Left renal cortex interstitium (tissue), 4 donors: ENCODE data around the gene SLAMF8. TPM values are rescaled to one million over a fixed set of nuclear protein-coding genes. Genes with fewer than 3 reads are reported as not detected.
A peak's percentile ranks its signal among the peaks of the same experiment; 100 is the strongest.

ENCODE experiments used
- DNase-seq, 4 donors: peaks; one replicate each; pipeline ENCODE4 v3.0.0-alpha.2; 2013; ENCODE audit warnings: low read depth in 4 of 4, low spot score in 2 of 4, missing footprints in 1 of 4
- polyA plus RNA-seq, 4 donors: library from polyadenylated mRNA; unstranded; fragments of 120-200 nt; gene quantifications; one replicate each; pipeline ENCODE4 v1.2.1, GENCODE V29; 2013; ENCODE audit not compliant: insufficient read length in 4 of 4

SLAMF8 gene
- polyA plus RNA-seq, 4 donors, result 0.44 to 0.59 (median 0.55) TPM

DNA sequence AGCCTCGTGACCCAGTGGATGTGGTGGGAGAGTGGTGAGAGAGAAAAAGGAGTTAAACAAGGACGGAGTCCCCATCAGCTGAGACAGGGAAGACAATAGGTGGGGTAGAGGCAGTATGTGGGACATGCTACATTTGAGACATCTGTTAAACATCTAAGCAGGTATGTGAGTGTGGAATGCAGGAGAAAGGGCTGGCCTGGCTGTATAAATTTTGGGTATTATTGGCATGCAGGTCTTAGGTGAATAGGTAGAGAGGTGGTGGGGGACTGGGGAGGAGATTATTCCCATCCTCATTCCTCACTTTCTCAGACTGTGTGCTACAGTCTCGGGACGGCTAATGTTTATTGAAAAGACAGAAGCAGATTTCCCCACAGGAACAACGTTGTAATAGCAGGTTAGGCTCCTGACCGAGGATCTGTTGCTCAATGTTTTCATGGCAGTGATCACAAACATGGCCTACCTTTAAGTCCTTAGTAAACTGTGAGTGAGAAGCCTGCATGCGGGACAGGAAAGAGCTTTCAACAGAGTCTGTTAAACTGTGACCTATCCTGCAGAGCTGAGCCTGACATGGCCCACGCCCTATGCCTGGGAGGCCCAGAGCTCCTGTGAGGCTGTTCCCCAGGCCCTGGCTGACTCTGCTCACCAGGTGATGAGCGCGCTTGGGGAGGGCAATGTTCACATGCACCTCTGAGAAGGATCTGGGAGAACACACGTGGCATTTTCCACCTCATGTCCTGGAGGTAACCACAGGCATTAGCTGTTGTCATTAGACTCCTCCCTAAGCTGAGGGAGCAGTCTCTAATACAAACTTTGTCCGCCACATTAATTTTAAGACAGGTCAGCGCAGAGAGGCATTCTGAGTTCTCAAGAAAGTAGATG, 19.3 kb downstream of the SLAMF8 start:
- peak in 1 of 4 donors; percentile 27 for DNase-seq

DNA sequence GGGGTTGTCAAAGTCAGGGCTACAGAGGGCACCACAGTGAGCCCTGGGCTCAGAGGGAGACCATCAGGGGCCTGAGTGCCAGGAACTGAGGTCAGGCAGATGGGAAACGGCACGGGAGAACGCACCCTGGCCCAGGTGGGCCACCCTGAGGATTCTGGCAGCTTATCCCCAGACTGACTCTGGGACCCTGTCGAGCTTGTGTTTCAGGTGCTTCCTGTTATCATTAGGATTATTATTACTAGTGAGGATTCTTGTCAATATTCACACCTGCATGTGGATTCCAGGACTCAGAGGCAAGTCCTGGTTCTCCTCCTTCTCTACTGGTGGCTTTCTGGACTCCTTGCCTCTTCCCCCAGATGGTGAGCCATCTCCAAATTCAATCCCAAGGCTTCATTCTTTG, 20.6 kb downstream of the SLAMF8 start:
- no peak for DNase-seq

DNA sequence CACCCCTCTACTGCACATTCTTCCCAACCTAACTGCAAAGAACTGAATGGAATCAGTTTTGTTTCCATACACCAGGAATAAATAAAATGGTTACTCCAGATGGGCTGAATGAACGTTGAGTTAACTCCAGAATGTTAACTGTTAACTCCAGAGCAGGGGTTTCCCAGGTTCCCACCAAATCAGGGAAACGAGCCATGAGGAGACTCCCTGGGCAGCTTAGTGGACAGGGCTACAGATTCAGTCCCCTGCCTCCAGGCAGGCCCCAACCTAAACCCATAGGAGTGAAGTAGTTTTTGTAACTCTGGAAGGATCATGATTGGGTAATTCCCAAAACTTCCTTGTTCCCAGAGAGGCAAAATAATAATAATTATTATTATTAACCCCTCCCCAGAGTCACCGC, 21.7 kb downstream of the SLAMF8 start:
- DNase-seq, result no peak

DNA sequence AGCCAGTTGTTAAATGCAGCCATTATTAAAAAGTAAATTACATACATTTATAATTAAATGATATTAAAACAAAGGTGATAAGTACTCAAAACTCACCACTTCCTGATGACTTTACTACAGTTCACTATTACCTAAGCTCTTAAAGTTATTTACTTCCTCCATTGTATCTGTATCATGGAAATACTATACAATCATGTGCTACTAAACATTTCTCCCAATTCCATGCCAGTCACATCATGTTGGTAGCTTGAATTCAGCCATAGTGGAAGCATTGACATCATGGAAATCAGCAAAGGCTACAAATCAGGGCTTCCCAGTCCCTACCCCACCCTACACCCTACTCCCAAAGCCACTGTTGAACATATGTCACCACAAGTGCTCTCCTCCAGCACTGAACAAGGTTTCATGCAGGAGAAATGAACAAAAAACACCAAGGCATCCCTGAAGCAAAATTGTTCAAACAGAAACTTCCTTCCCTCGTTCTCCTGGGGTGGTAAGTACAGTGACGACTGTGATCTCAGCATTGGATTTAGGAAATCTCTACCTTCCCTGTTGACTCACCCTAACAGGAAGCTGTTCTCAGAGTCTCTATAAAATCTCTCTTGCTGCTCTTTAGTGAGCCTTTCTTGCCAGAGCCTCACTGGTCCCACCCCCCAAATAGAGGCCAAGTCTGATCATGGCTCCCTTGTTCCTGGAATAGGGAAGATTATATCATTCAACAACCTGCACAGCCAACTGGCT, 23.1 kb downstream of the SLAMF8 start:
- no peak for DNase-seq

DNA sequence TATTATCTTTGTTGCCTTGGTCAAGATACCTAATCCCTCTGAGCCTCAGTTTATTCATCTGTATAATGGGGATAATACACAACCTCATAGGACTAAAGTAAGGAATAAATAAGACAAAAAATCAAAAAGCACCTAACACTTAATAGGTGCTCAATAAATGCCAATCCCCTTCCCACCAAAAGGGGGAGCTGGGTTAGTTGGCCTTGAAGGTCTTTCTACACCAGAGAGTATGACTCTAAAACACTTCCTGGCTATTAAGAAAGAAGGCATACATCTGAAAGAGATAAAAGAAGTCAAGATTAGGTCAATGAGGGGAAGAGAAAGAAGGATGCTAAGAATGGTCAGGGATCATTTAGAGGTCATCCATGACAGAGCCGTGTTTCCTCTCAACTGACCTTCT, 24.7 kb downstream of the SLAMF8 start:
- DNase-seq, result no peak

GRCh38 chr1:159853417-159854115, 26.9 kb downstream of the SLAMF8 start:
- DNase-seq, result no peak

DNA sequence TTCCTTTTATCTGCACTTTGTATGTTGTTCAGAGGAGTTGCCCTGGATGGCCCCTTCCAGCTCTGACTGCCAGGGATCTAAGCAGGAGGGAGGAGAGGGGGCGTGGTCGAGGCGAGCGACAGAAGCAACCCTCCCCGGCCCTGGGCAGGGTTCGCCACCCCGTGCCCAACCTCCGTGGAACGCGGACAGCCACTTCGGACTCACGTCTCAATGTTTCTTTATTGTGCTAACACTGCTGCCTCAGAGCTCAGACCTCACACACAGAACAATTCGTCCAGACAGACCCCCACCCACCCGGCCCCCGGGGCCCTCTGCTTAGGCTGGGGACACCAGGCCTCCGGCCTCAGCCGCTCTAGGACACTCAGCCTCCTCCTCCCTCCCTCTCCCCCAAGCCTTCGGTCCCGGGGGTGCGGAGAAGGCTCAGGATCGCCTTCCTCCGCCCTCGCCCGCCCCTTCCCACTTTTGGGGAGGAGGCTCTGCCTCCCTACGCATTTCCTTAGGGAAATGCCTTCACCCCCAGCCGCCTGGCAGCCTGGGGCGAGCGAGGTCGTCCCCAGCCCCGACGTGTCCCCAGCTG, 27.5 kb downstream of the SLAMF8 start:
- DNase-seq, result peak in 2 of 4 donors; percentile 50 to 57

DNA sequence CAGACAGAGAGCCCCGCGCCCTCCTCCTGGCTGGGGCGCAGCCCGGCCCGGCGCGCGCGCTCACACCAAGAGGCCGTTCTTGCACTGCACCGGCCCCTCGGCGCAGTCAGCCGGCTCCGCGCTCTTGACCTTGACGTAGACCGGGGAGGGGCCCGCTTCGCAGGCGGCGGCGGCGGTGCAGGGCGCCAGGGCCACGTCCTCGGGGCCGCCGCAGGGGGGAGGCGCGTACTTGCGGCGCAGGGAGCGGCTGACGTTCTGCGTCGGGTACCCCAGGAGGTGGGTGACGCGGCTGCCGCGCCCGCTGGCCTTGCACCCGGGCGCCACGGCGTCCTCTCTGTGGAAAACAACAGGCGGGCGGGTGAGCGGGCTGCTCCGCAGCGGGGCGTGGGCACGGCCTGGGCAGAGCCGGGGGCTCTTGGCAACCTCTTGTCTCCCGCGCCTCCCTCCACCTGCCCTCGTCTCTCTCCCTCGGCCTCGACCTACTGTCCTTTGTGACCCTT, 28.1 kb downstream of the SLAMF8 start:
- DNase-seq, result peak in 3 of 4 donors; percentile 52 to 61 (median 56)

DNA sequence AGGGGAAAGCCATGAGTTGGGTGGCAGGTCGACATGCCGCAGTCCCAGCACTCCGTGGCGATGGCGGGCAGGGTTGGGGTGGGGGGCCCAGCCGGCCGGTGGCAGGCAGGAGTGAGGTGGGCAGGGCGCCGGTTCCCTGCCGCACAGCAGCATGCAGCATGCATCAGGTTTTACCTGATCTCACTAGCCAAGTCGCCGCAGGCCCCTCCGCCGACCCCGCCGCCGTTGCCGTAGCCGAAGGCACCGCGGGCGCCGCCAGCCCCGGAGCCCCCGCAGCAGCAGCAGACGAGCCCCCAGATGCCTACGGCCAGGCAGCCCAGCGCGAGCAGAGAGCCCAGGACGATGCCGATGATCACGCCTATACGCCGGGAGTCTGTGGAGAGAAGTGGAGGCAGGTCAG, 29.0 kb downstream of the SLAMF8 start:
- DNase-seq, result no peak

DNA sequence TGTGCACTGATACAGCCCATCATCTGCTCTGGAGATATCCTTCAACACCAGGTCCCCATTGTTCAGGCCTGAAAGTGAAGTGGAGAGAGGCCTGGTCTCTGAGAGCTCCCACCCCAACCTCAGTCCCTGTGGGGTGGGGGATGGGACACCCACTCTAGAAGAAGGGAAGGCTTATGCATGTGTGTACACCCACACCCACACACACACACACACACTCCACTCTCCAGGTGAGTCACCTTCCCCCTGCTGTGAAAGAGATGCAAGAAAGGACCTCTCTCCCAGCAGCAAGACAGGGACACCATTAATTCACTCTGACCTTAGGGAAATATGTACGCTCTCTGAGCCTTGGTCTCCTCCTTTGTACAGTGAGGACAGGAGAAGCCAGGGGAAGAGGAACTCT, 29.9 kb downstream of the SLAMF8 start:
- no peak for DNase-seq

DNA sequence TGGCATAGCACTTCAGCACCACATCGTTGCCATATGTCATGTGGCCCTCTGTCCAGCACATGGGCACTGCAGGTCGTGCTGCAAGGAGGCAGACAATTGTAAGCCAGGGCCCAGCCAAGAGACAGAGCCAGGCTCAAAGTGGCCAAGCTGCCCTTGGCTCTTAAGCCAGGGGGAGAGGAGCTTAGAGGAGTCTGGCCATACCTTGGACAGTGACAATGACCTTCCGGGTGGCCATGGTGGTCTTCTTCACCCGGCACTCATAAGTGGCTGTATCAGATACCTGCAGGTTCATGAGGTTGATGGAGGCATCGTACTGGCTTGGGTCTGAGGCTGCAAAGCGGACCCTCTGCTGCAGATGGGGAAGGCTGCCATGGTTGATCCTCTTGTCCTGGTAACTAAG, 31.2 kb downstream of the SLAMF8 start:
- DNase-seq, result no peak

DNA sequence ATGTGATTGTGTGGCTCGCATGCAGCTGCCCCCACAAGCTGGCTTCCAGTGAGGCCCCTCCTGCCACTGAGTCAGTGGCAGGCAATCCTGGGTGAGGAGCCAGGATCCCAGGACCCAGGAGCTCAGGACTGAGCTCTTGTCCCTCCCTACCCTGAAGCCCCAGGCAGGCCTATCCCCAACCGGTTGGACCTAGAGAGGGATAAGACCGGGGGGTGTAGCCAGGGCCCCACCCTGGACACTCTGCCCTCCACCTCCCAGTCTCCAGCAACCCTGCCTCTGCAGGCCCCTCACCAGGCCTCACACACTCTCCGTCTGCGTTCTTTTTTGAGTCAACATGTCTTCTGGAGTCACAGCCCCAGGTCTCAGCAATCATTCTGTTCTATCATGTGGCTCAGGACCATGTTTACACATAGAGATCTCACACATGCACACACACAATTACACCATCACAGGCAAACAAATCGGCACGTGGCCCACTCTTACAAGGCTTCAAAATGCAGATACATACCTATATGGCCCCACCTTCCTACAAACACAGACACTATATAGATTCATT, 33.2 kb downstream of the SLAMF8 start:
- no peak for DNase-seq

- no peak for DNase-seq
Measured at GRCh38 chr1:159860456-159860855, 33.8 kb downstream of the SLAMF8 start.

GRCh38 chr1:159861218-159861617, 34.5 kb downstream of the SLAMF8 start:
- DNase-seq, result no peak

GRCh38 chr1:159862031-159862430, 35.4 kb downstream of the SLAMF8 start:
- no peak for DNase-seq

DNA sequence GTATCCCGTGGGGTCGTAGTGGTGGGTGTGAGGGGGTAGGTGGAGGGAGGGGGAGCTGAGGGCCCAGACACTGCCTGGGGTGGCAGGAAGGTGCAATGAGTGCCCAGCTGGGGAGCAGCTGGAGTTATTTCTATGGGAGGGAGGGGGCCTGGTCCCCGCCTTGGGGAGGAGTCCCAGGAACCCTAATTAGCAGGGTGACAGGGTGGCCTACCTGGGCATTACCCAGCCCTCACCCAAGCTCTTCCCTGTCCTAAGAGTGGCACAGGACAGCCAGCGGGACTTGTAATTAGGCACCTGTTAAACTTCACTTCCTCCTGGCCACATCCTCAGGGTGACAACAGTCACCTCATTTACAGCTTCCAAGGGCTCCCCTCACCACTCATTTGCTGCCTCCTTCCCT, 35.9 kb downstream of the SLAMF8 start, which contains the start of gene VSIG8:
Gene VSIG8 (minus strand): TSS at position 101 of the 400 bp plus-strand sequence. CDS start 136 bp downstream, outside the sequence.
- no peak for DNase-seq

DNA sequence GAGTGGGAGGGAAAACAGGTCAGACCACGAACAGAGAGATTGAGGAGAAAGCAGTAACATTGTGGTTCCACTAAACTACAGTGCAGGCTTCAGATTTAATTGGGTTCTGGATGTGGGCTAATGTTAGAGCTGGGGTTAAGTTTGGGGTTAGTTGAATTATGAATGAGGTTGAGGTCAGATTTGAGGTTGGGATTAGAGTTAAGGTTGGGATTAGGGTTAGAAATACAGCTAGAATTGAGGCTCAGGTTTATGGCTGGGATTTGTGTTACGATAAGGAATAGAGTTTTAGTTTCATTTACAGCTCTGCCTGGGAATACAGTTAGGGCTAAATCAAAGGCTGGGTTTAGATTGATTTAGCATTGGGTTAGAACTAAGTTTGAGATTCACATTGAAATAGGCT, 37.6 kb downstream of the SLAMF8 start:
- no peak for DNase-seq

DNA sequence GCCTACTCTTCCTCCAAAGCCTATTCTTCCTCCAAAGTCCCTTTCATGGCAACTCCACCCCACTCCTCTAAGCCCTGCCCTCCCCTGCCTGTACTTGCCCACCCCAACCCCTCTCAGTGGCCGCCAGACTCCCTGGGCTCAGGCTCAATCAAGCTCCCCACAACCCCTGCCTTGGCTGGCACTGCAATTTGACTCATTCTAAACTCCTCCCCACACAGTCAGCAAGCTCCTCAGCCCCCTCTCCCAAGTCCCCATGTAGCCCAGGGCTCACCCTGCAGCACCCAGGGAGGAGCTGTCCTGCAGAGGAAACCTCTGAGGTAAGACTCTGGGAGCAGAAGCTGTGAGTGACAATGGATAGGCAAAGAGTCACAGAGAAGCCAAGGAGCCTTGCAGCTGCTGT, 39.4 kb downstream of the SLAMF8 start:
- DNase-seq, result no peak

DNA sequence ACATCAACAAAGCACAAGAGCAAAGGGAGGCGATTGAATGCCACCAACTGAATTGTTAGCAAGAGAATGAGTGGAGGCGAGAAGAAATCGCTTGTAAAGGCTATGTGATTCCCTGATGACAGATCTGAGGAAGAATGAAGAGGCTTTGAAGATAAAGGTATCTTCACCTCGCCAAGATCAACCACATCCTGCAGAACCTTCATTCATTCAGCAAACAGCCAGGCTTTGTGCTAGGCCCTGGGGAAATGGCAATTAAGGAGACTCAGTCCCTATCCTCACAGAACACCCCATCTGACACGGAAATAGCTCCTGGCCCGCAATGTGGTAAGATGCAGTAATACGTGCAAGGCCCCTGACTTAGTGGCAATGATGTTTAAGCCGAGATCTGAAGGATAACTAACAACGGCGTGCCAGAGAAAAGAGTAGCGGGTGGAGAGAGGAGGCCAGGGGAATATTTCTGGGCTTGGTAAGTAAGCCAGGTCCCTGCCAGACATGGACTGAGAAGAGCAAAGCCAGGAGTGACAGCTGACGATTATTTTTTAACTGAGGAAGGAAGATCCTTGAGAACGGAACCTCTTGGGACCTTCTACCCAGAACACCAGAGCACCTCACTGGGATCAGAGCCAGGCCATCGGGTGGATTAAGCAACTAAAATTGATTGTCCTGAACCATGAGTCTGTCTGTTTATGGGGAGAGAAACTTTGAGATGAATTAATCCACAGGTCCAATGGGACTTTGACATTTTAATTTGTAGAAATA, 40.4 kb downstream of the SLAMF8 start:
- DNase-seq, result no peak

DNA sequence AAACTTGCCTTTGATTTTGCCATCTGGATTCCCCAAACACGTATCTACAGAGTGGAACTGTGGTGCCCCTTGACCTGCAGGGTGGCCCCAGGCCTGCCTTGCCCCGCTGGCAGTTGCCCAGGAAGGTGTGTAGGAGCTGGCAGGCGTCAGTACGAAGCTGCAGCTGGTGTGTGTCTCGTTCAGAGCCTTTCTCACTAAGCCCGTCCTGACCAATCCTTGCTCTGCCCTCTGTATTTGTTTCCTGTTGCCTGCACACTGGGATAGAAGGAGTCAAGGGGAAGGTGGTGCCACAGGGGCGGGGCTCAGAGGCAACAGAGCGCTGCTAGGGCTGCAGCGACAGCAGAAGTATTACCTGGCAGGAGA, 41.0 kb downstream of the SLAMF8 start:
- DNase-seq, result peak in 2 of 4 donors; percentile 52 to 73
